Nephron (organoid): ENCODE results near the gene RHOBTB3.
A peak's percentile ranks its signal among the peaks of the same experiment; 100 is the strongest.

Source experiments
- H3K27ac Mint-ChIP-seq, 3 experiments: 2 replicates each; pipeline ENCODE4 v1.8.0; 2020; ENCODE audit warnings: mixed read lengths in 3 of 3, mild to moderate bottlenecking in 2 of 3, moderate library complexity in 1 of 3
- H3K27me3 Mint-ChIP-seq: 2 replicates; pipeline ENCODE4 v1.8.0; 2021; ENCODE audit warnings: low read depth, mild to moderate bottlenecking, moderate library complexity, mixed read lengths
- H3K36me3 Mint-ChIP-seq: 2 replicates; pipeline ENCODE4 v1.8.0; 2020; ENCODE audit warnings: low read depth, mixed read lengths
- H3K4me1 Mint-ChIP-seq: 2 replicates; pipeline ENCODE4 v1.8.0; 2020; ENCODE audit warnings: mixed read lengths
- H3K4me3 Mint-ChIP-seq, 3 experiments: 2 replicates each; pipeline ENCODE4 v1.8.0; 2020; ENCODE audit warnings: mild to moderate bottlenecking in 3 of 3, mixed read lengths in 3 of 3, moderate library complexity in 2 of 3
- H3K9me3 Mint-ChIP-seq: 2 replicates; pipeline ENCODE4 v1.8.0; 2020; ENCODE audit warnings: mixed read lengths
- TF ChIP-seq, protein P1 (sequence below), 3 experiments: fragments of 200-600 bp; sonication (generic); IDR thresholded peaks; one replicate each; pipeline ENCODE4 v1.5.0; 2021; ENCODE audit warnings: antibody characterized with exemption in 3 of 3; ENCODE audit not compliant: unreplicated experiment in 3 of 3

Gene RHOBTB3

DNA sequence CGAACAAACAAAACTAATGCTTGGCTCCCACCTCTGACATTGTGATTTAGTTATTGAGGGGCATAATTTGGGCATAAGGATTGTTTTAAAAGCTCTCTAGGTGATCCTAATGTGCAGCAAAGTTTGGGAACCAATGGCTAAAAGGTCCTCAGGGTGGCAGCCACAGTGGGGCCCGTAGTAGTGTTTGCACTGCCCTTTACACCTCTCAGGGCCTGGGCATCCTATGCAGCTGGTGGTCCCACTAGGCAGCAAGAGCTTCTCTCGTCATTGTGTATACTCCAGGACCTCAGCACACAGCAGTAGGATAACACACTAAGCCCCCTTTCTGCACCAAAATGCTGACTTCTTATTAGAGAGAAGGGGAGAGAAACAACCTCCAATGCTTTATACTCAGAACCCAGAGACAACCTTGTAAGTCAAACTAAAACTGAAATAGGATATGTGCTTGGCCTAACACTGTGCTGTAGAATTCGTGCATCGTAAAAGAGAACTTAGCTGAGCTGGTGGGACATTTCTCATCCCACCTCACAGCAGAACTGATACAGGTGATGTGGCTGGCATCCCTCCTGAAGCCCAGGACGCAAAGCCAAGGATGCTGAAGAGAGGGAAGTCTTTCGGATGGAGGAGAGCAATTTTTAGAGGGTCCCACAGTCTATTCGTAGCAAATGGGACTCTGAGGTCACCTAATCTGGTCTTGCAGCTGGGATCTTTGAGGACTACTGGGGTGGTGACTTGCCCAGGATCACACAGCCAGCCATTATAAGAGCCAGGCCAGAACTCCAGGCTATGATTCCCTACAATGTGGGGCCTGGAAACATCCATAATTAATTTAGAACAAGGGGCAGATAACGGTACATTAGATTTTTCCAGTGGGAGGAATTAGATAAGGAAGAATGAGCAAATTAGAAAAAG, 90.2 kb downstream of the RHOBTB3 start:
- Mint-ChIP-seq H3K4me1 (peaks cover 66% of the 10 kb centered on the region), H3K36me3 (peaks cover 1% of the 10 kb centered on the region), H3K27me3 (peaks cover 12% of the 10 kb centered on the region), H3K4me3 (peak overlapping the region; percentile 91 to 96 (median 92)), H3K9me3 (no peaks in the 10 kb centered on the region), H3K27ac (peak overlapping the region; percentile 90 to 97 (median 94))
- TF ChIP-seq, protein P1, sequence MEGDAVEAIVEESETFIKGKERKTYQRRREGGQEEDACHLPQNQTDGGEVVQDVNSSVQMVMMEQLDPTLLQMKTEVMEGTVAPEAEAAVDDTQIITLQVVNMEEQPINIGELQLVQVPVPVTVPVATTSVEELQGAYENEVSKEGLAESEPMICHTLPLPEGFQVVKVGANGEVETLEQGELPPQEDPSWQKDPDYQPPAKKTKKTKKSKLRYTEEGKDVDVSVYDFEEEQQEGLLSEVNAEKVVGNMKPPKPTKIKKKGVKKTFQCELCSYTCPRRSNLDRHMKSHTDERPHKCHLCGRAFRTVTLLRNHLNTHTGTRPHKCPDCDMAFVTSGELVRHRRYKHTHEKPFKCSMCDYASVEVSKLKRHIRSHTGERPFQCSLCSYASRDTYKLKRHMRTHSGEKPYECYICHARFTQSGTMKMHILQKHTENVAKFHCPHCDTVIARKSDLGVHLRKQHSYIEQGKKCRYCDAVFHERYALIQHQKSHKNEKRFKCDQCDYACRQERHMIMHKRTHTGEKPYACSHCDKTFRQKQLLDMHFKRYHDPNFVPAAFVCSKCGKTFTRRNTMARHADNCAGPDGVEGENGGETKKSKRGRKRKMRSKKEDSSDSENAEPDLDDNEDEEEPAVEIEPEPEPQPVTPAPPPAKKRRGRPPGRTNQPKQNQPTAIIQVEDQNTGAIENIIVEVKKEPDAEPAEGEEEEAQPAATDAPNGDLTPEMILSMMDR (IDR thresholded peaks at IDR 0.05; ENCODE audit: unreplicated experiment in 3 of 3), result no peak

DNA sequence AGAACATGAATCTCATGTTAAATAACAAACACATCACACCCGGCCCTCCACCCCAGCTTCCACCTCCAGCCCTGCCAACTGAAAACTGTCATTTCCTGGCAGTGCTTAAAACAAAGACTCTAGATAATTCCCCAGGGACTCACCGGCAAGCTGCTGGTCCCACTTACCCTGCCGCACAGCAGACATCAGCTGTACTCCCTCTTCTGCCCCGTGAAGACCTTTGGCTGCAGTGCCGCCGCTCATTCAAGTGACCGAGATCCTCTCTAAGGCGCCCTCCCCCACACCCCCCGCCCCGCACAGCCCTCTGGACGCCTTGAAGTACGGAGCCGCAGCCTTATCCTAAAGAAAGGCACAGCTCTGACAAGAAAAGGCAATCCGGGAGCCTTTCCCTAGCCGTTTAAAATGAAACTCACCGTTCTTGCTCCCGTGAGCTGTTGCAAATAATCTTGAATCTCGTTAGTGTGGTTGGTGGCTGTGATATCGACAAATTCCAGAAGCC, 91.0 kb downstream of the RHOBTB3 start:
- Mint-ChIP-seq H3K27ac (peak overlapping the region; percentile 90 to 97 (median 94)), H3K27me3 (peaks cover 12% of the 10 kb centered on the region), H3K9me3 (no peaks in the 10 kb centered on the region), H3K4me3 (peak overlapping the region; percentile 91 to 96 (median 92)), H3K4me1 (peaks cover 63% of the 10 kb centered on the region), H3K36me3 (no peaks in the 10 kb centered on the region)
- TF ChIP-seq, protein P1 (IDR thresholded peaks at IDR 0.05; ENCODE audit: unreplicated experiment in 3 of 3), result no peak

DNA sequence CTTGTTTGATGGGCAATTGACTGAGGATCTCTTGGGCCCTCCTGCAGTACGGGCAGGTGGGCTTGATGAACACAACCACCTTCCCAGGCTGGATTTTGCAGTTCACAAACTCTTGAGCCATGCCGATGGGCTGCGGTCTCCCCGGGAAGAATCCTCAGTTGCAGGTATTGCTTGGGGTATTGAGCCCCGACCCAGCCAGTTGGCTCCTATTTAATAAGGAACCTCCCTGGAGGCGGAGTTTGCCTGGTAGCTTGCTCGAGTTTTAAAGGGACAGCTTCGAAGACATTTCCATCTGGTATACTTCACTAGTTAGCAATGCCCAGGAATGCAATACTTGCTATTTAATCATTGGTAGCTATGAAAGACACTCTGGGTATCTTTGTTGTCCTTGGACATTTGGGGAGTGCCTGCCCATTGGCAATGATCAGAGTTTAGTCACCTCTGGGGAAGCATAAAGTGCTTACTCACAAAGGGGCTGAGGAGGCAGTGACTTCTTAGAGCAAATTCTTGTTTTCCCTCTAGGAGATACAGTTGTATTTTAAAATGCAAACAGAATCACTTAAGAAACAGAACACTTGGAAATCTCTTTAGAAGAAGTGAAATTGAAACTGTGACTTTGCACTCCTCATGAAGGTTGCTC, 91.5 kb downstream of the RHOBTB3 start, which contains the start of gene GLRX:
TSS of gene GLRX (minus strand) at position 185 of the 640 bp plus-strand sequence. CDS start at position 121, 64 bp downstream.
- Mint-ChIP-seq H3K27me3 (peaks cover 12% of the 10 kb centered on the region), H3K4me1 (peaks cover 59% of the 10 kb centered on the region), H3K4me3 (peak within 1 kb of the TSS; percentile 91 to 96 (median 92)), H3K27ac (peak within 1 kb of the TSS; percentile 90 to 97 (median 94)), H3K9me3 (no peaks in the 10 kb centered on the region), H3K36me3 (no peaks in the 10 kb centered on the region)
- TF ChIP-seq, protein P1 (IDR thresholded peaks at IDR 0.05; ENCODE audit: unreplicated experiment in 3 of 3), result no peak

DNA sequence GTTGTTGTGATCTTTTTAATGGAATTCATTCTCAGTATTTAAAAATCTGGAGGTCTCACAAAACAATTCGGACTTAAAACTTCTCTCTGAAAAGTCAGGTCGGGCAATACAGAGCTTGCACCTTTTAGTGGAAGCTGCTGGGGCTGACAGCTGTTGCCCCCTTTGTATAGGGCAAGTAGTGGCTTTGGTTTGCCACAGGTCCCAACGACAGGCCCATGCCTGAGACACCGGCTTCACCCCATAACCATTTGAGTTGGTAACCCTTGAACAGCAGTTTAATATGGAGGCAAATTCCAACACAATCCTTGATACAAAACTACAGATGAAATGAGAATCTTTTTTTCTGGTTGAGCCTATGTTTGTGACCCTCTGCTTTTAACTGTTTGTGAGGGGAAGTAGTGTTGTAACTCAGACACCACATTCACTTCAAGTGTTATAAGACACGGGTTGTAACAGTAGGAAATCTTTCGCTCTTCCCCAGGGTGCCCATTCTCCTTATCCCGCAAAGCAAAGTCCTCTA, 92.1 kb downstream of the RHOBTB3 start:
- H3K9me3 Mint-ChIP-seq, result no peaks in the 10 kb centered on the region
- H3K27ac Mint-ChIP-seq, result peak overlapping the region; percentile 90 to 97 (median 94)
- peaks cover 52% of the 10 kb centered on the region for H3K4me1 Mint-ChIP-seq
- H3K36me3 Mint-ChIP-seq, result no peaks in the 10 kb centered on the region
- H3K4me3 Mint-ChIP-seq, result peak overlapping the region; percentile 91 to 96 (median 92)
- peaks cover 12% of the 10 kb centered on the region for H3K27me3 Mint-ChIP-seq
- TF ChIP-seq, protein P1 (IDR thresholded peaks at IDR 0.05; ENCODE audit: unreplicated experiment in 3 of 3), result no peak

DNA sequence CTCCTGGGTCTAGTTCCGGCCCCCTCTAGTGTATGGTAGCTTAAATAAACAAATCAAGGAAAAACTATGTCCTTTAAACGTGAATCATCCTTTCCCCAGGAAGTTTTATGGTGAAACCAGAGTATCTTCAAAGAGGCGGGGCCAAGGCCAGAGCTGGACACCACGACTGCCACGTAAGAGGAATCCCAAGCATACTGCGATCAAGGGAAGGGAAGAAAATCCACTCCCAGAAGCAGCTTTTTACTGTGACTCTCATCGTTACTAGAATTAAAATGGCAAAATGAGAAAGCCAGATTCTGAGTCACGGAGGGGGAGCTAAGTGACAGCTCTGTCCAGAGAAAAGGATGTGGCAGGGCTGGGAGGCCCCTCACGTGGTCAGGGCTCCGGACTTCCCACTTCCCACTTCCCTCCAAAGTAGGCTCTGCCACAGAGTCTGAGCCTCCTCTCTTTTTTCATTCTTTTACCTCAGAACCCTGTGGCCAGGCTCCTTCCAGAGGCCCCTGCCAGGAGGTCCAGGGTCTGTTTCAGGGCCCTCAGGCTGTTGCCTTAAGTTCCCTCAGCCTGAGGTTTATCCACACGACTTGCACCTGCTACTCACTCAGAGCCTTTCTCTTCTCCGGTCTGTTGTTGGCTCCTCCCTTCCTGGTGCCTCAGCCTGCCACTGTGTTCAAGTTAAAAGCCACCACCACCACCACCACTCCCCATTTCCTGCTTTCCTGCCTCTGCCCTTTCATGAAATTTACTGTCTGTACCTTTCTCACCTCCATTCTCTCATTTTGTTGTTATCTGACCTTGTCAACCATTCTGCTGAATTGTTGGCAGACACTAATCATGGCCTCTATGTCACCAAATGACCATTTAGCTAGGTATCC, 92.8 kb downstream of the RHOBTB3 start:
- TF ChIP-seq, protein P1 (IDR thresholded peaks at IDR 0.05; ENCODE audit: unreplicated experiment in 3 of 3), result no peak

More for the DNA sequence above, 92.8 kb downstream of the RHOBTB3 start:
- Mint-ChIP-seq H3K4me1 (peaks cover 46% of the 10 kb centered on the region), H3K27ac (peak overlapping the region; percentile 90 to 97 (median 94)), H3K27me3 (peaks cover 11% of the 10 kb centered on the region), H3K9me3 (no peaks in the 10 kb centered on the region), H3K4me3 (peak overlapping the region; percentile 49 to 96 (median 73)), H3K36me3 (no peaks in the 10 kb centered on the region)
